GM12878 (cell line): Measurements from ENCODE around the gene NFATC1. TPM values are rescaled to one million over a fixed set of nuclear protein-coding genes. Genes with fewer than 3 reads are reported as not detected.

Experiments
- ATAC-seq: fragments of 200-7000 bp; cut with Tn5 transposase; 3 replicates; pipeline ENCODE4 v1.9.1; 2020; ENCODE audit warnings: mild to moderate bottlenecking, moderate library complexity
- BruUV-seq: library from RNA; stranded (reverse); fragments of 400-500 nt; replicated peaks from 2 replicates; lab custom pipeline; 2021; lab: Mats Ljungman, UMichigan
- CTCF ChIA-PET: fragments of 300-600 bp; sonication (Branson Sonifier 250); formaldehyde crosslinking; extraction: SDS; loops from one replicate; lab custom pipeline; 2021; ENCODE audit warnings: inconsistent platforms; lab: Yijun Ruan, JAX
- POLR2A ChIA-PET: fragments of 350-600 bp; formaldehyde crosslinking; extraction: SDS; loops from one replicate; lab custom pipeline; 2021; ENCODE audit warnings: inconsistent platforms; lab: Charles Lee
- RAD21 ChIA-PET: fragments of 300-600 bp; sonication (Branson Sonifier 250); formaldehyde crosslinking; loops from one replicate; lab custom pipeline; 2023; ENCODE audit warnings: antibody characterized with exemption; ENCODE audit not compliant: unreplicated experiment; lab: Charles Lee
- SMC1A ChIA-PET: fragments of 300-600 bp; sonication (Branson Sonifier 250); formaldehyde crosslinking; loops from one replicate; lab custom pipeline; 2023; ENCODE audit not compliant: unreplicated experiment, uncharacterized antibody; lab: Charles Lee
- DNase-seq: peaks from one replicate; pipeline ENCODE4 v3.0.0-alpha.2; 2011; ENCODE audit warnings: low read depth, low spot score
- FAIRE-seq: peaks from 3 replicates; lab custom pipeline; 2011; peaks lifted over from hg19 to GRCh38; lab: Jason Lieb, UNC
- H2AFZ ChIP-seq: 2 replicates; pipeline ENCODE4 v1.6.0; 2011; ENCODE audit warnings: low read depth, low read length, control low read depth; ENCODE audit not compliant: control insufficient read depth
- H3K27ac ChIP-seq: 2 replicates; pipeline ENCODE4 v1.5.1; 2011; ENCODE audit warnings: control low read depth; ENCODE audit not compliant: control insufficient read depth, insufficient read depth
- H3K27me3 ChIP-seq, 2 experiments: replicated peaks in 1 of 2; 2 replicates each; pipeline versions ENCODE4 v1.6.0 to v1.6.1; 2011; ENCODE audit warnings: low read length in 1 of 2; ENCODE audit not compliant: control insufficient read depth in 2 of 2, insufficient read depth in 2 of 2
- H3K36me3 ChIP-seq, 2 experiments: 2 replicates each; pipeline ENCODE4 v1.5.1; 2011; ENCODE audit warnings: low read length in 1 of 2; ENCODE audit not compliant: control insufficient read depth in 2 of 2, insufficient read depth in 2 of 2
- H3K4me1 ChIP-seq: 2 replicates; pipeline ENCODE4 v1.6.1; 2011; ENCODE audit warnings: mild to moderate bottlenecking, low read length, moderate library complexity, mixed read lengths; ENCODE audit not compliant: control insufficient read depth, insufficient read depth
- H3K4me2 ChIP-seq: 2 replicates; pipeline ENCODE4 v1.6.0; 2011; ENCODE audit warnings: control low read depth; ENCODE audit not compliant: control insufficient read depth, insufficient read depth
- H3K4me3 ChIP-seq: fragments of 200-600 bp; sonication (generic); 2 replicates; pipeline ENCODE4 v1.5.1; 2016
- H3K79me2 ChIP-seq: 2 replicates; pipeline ENCODE4 v1.6.0; 2011; ENCODE audit warnings: low read length; ENCODE audit not compliant: control insufficient read depth, insufficient read depth
- H3K9ac ChIP-seq: 2 replicates; pipeline ENCODE4 v1.8.0; 2011; ENCODE audit warnings: low read length, control low read depth, mixed read lengths; ENCODE audit not compliant: control insufficient read depth, insufficient read depth
- H3K9me3 ChIP-seq: replicated peaks from 3 replicates; pipeline ENCODE4 v1.5.1; 2011; ENCODE audit warnings: mild to moderate bottlenecking, low read length; ENCODE audit not compliant: control insufficient read depth, insufficient read depth
- H4K20me1 ChIP-seq: 2 replicates; pipeline ENCODE4 v1.6.0; 2011; ENCODE audit not compliant: control insufficient read depth, insufficient read depth
- ATF3 ChIP-seq: IDR thresholded peaks from 2 replicates; pipeline ENCODE4 v1.6.1; 2011; ENCODE audit warnings: low read depth, mild to moderate bottlenecking, low read length, moderate library complexity, borderline replicate concordance; ENCODE audit errors: extremely low read depth
- BHLHE40 ChIP-seq, 2 experiments: fragments of 450-650 bp in 1 of 2; IDR thresholded peaks; 2 replicates each; pipeline ENCODE4 v1.6.1; 2011 to 2017; ENCODE audit warnings: low read depth in 2 of 2, borderline replicate concordance in 1 of 2, improper control_type of control experiment in 1 of 2, low read length in 1 of 2, mild to moderate bottlenecking in 1 of 2
- EGR1 ChIP-seq, 2 experiments: IDR thresholded peaks; 1 replicate in 1 of 2; 2 replicates in 1 of 2; pipeline ENCODE4 v1.6.1; 2011 to 2012; ENCODE audit warnings: low read depth in 2 of 2, low read length in 2 of 2, borderline replicate concordance in 1 of 2, mild to moderate bottlenecking in 1 of 2, moderate library complexity in 1 of 2
- HDGF ChIP-seq: fragments of 450-650 bp; IDR thresholded peaks from 2 replicates; pipeline ENCODE4 v1.6.1; 2016; ENCODE audit warnings: antibody characterized with exemption
- IKZF1 ChIP-seq: fragments of 450-650 bp; conservative IDR thresholded peaks from 2 replicates; pipeline ENCODE4 v1.6.1; 2017; ENCODE audit warnings: antibody characterized with exemption, mild to moderate bottlenecking
- SMC3 ChIP-seq: IDR thresholded peaks from 2 replicates; pipeline ENCODE4 v1.6.1; 2011; ENCODE audit warnings: low read length, improper control_type of control experiment, borderline replicate concordance
- SPI1 ChIP-seq: IDR thresholded peaks from 2 replicates; pipeline ENCODE4 v1.6.1; 2011; ENCODE audit warnings: low read depth, mild to moderate bottlenecking, low read length, moderate library complexity, borderline replicate concordance; ENCODE audit not compliant: insufficient read depth
- TCF12 ChIP-seq: IDR thresholded peaks from 2 replicates; pipeline ENCODE4 v1.6.1; 2011; ENCODE audit warnings: low read depth, mild to moderate bottlenecking, low read length
- YBX1 ChIP-seq: fragments of 450-650 bp; IDR thresholded peaks from 2 replicates; pipeline ENCODE4 v1.6.1; 2016; ENCODE audit warnings: antibody characterized with exemption
- WGBS: methylation state at CpG from one replicate; pipeline ENCODE4 v1.1.6; 2016; ENCODE audit warnings: low lambda C conversion rate; ENCODE audit not compliant: insufficient replicate concordance, insufficient coverage; ENCODE audit errors: missing lambda C conversion rate; 5-methylcytosine and 5-hydroxymethylcytosine counted together
- in situ Hi-C: fragments of 300-500 bp; cut with MboI; formaldehyde crosslinking; loops from 9 replicates; pipeline ENCODE4 v1.14.3; 2018; ENCODE audit warnings: mixed read lengths
- intact Hi-C: fragments of 100-400 bp; cut with micrococcal nuclease; formaldehyde crosslinking; loops from one replicate; pipeline ENCODE4 v1.14.2; 2022; ENCODE audit not compliant: unreplicated experiment
- polyA plus RNA-seq, 11 experiments: library from polyadenylated mRNA; depleted of rRNA in 4 of 11; unstranded in 6 of 11; stranded (reverse) in 5 of 11; fragments of >200 nt; fragmentation: Nextera tagmentation in 4 of 11; fragmentation: Illumina TruSeq in 1 of 11; extraction: Ambion mirVana in 4 of 11; extraction: Trizol in 1 of 11; gene quantifications; 1 replicate in 1 of 11; 2 replicates in 10 of 11; pipeline versions ENCODE4 v1.2.1 to v1.2.3, GENCODE V29; 2011 to 2016; ENCODE audit warnings: inconsistent platforms in 2 of 11, missing spikeins in 2 of 11, low read depth in 1 of 11
- total RNA-seq, 4 experiments: library from RNA; depleted of rRNA in 3 of 4; stranded (reverse); fragments of >200 nt in 3 of 4; fragmentation: Illumina TruSeq in 1 of 4; extraction: Trizol in 1 of 4; gene quantifications; 2 replicates each; pipeline versions ENCODE4 v1.2.1 to v1.2.3, GENCODE V29; 2013 to 2021

The NFATC1 gene
- total and polyA plus RNA-seq, 10 of the 15 experiments (the other 5 are each of a cell fraction or from before 2014, with no cell fraction given), result 0.84 to 20.8 (median 5.1) TPM

- WGBS, result 20% methylated on average over 38 of the region's 40 CpGs
Measured at GRCh38 chr18:79508565-79509535, 113.1 kb downstream of the NFATC1 start.

More at GRCh38 chr18:79508565-79509535, 113.1 kb downstream of the NFATC1 start:
- ChIA-PET POLR2A (interaction anchor here (1.5 to 1.6 kb wide), 2 partner anchors 14 to 73 kb away, joined by 3 to 5 read pairs; no protein-coding TSS in a partner anchor), CTCF (interaction anchor here (1.1 to 2.8 kb wide), 3 partner anchors 14 to 105 kb away, joined by 3 to 14 read pairs (median 4); no protein-coding TSS in a partner anchor), SMC1A (interaction anchor here (0.9 to 1.6 kb wide), 3 partner anchors 14 to 129 kb away, joined by 3 to 6 read pairs (median 6); no protein-coding TSS in a partner anchor), RAD21 (interaction anchor here (0.6 to 4.1 kb wide), 3 partner anchors 15 to 112 kb away, joined by 3 to 19 read pairs (median 3); no protein-coding TSS in a partner anchor)
- H3K9ac ChIP-seq, result no peak overlapping the region
- no peaks in the 10 kb centered on the region; a peak in 1 of 4 replicates for H3K36me3 ChIP-seq
- peak overlapping the region; percentile 48 for H3K4me2 ChIP-seq
- in situ Hi-C loops (no loop called here), intact Hi-C loops (loop anchor here (5.0 kb wide), 1 partner anchor 42 kb away; no protein-coding TSS in a partner anchor)
- H4K20me1 ChIP-seq, result no peaks in the 10 kb centered on the region
- H3K4me1 ChIP-seq, result peaks cover 33% of the 10 kb centered on the region
- no TSS peak for BruUV-seq
- no peak overlapping the region for H3K4me3 ChIP-seq
- no peak for FAIRE-seq
- ATAC-seq, result peak; percentile 78
- no peak overlapping the region; the same call in 1 of the 2 replicates for H2AFZ ChIP-seq
- no peak overlapping the region for H3K27ac ChIP-seq
- H3K27me3 ChIP-seq, result no peaks in the 10 kb centered on the region
- H3K9me3 ChIP-seq, result no peaks in the 10 kb centered on the region
- H3K79me2 ChIP-seq, result no peaks in the 10 kb centered on the region
- no peak for TF ChIP-seq ATF3
- no peak for TF ChIP-seq YBX1
- peak; percentile 80 for TF ChIP-seq SPI1
- no peak for TF ChIP-seq SMC3
- TF ChIP-seq TCF12, result peak; percentile 57; the same call in 1 of the 2 replicates
- peak in 1 of 2 experiments; percentile 85; a peak in 2 of 3 replicates for TF ChIP-seq EGR1 (IDR thresholded peaks at IDR 0.05; ENCODE audit: borderline replicate concordance in 1 of 2, low read depth in 2 of 2, low read length in 2 of 2)
- peak in 1 of 2 experiments; percentile 35; a peak in 2 of 4 replicates for TF ChIP-seq BHLHE40 (IDR thresholded peaks at IDR 0.05; ENCODE audit: borderline replicate concordance in 1 of 2, low read depth in 2 of 2, low read length in 1 of 2)
- peak; percentile 33; the same call in 1 of the 2 replicates for TF ChIP-seq IKZF1
- peak; percentile 64; the same call in 1 of the 2 replicates for TF ChIP-seq HDGF
- DNase-seq, result no peak
